Endothelial cell (in vitro differentiated cells): ENCODE measurements around the gene COPG2. TPM values are rescaled to one million over a fixed set of nuclear protein-coding genes. Genes with fewer than 3 reads are reported as not detected.

ENCODE experiments used
- DNase-seq: peaks from one replicate; pipeline ENCODE4 v3.0.0; 2021; ENCODE audit warnings: low spot score
- H3K27ac Mint-ChIP-seq: one replicate; pipeline ENCODE4 v1.8.0; 2021; ENCODE audit warnings: mixed read lengths, inconsistent platforms; ENCODE audit not compliant: unreplicated experiment
- H3K27me3 Mint-ChIP-seq: one replicate; pipeline ENCODE4 v1.8.0; 2021; ENCODE audit warnings: mild to moderate bottlenecking, moderate library complexity, mixed read lengths, inconsistent platforms; ENCODE audit not compliant: unreplicated experiment
- H3K36me3 Mint-ChIP-seq: one replicate; pipeline ENCODE4 v1.8.0; 2021; ENCODE audit warnings: mild to moderate bottlenecking, low read depth, mixed read lengths, inconsistent platforms; ENCODE audit not compliant: unreplicated experiment
- H3K4me1 Mint-ChIP-seq: one replicate; pipeline ENCODE4 v1.8.0; 2021; ENCODE audit warnings: mild to moderate bottlenecking, mixed read lengths, inconsistent platforms; ENCODE audit not compliant: unreplicated experiment
- H3K4me3 Mint-ChIP-seq: one replicate; pipeline ENCODE4 v1.8.0; 2021; ENCODE audit warnings: mild to moderate bottlenecking, mixed read lengths, inconsistent platforms; ENCODE audit not compliant: unreplicated experiment
- H3K9me3 Mint-ChIP-seq: one replicate; pipeline ENCODE4 v1.8.0; 2021; ENCODE audit warnings: mixed read lengths, inconsistent platforms; ENCODE audit not compliant: unreplicated experiment
- CTCF ChIP-seq: fragments of 200-600 bp; sonication (generic); IDR thresholded peaks from one replicate; pipeline ENCODE4 v1.5.0; 2021; ENCODE audit warnings: antibody characterized with exemption; ENCODE audit not compliant: unreplicated experiment
- total RNA-seq: library from RNA; stranded (reverse); fragmentation: NEBNext Ultra II Directional; extraction: Animal tissue kit (Norgen Biotek cat#: 25700); gene quantifications from one replicate; pipeline ENCODE4 v1.2.1, GENCODE V29; 2021; ENCODE audit not compliant: unreplicated experiment

Gene COPG2
- total RNA-seq, 1 donor from 2014 or later = 40.0 TPM

- no peak overlapping the region for H3K4me3 Mint-ChIP-seq
- DNase-seq = no peak
- H3K27ac Mint-ChIP-seq = no peak overlapping the region
- TF ChIP-seq CTCF = no peak
- no peaks in the 10 kb centered on the region for H3K9me3 Mint-ChIP-seq
- H3K27me3 Mint-ChIP-seq = no peaks in the 10 kb centered on the region
- H3K36me3 Mint-ChIP-seq = peaks cover 24% of the 10 kb centered on the region
- no peaks in the 10 kb centered on the region for H3K4me1 Mint-ChIP-seq
These were observed 17.9 kb downstream of the COPG2 start for GRCh38 chr7:130650611-130651120.

DNA sequence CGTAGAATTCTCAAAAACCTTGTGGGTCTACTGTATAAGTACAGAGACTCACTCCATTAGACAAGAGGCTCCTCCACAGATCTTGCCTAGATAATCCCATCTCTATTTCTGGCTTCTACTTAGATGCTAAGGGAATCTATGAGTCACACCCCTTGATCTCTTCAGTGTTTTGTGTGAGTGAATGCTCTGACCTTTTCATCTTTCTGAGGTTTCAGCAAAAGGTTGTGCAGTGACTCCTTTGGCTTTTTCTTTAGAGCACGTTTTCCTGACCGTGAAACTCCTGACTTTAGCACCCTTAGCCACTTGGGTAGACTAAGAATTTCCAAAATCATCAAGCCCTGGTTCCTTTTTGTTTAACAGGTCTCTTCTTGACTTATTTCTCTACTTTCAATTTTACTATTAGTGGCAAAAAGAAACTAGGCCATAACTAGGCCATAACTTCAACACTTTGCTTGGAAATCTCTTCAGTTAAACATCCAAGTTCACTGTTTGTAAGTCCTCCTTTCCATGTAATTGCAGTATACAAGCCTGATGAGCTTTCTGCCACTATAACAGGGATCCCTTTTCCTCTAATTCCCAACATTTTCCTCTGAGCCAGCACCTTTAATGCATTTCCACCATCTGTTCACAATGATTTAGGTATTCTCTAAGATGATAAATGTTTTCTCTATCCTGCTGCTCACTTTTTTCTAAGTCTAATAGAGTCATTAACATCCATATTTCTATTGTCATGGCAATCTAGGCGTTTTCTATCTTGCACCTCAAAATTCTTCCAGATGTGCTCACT, 19.4 kb downstream of the COPG2 start:
- H3K27ac Mint-ChIP-seq = no peak overlapping the region
- DNase-seq = no peak
- TF ChIP-seq CTCF = no peak
- no peak overlapping the region for H3K4me3 Mint-ChIP-seq
- H3K4me1 Mint-ChIP-seq = no peaks in the 10 kb centered on the region
- peaks cover 27% of the 10 kb centered on the region for H3K36me3 Mint-ChIP-seq
- no peaks in the 10 kb centered on the region for H3K9me3 Mint-ChIP-seq
- H3K27me3 Mint-ChIP-seq = no peaks in the 10 kb centered on the region

DNA sequence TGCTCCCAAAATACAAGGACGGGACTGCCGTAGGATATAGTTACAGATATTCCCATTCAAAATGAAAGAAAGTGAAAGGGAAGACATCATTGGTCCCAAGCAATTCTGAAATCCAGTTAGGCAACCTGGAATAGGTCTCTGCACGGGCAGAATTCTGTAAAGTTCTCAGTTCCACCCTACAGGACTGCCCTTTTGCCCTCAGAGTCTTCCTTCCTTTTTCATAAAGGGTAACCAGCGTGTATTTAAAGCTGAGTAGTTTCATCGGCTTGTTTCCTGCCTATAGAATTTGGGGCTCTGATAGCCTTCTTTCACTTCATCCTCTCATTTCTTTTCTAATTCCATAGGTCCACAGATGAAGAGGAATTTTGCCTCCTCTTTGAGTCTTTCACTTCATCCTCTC, 20.0 kb downstream of the COPG2 start:
- Mint-ChIP-seq H3K9me3 (no peaks in the 10 kb centered on the region), H3K27me3 (no peaks in the 10 kb centered on the region), H3K27ac (no peak overlapping the region), H3K36me3 (peaks cover 27% of the 10 kb centered on the region), H3K4me3 (no peak overlapping the region), H3K4me1 (no peaks in the 10 kb centered on the region)
- no peak for DNase-seq
- no peak for TF ChIP-seq CTCF

DNA sequence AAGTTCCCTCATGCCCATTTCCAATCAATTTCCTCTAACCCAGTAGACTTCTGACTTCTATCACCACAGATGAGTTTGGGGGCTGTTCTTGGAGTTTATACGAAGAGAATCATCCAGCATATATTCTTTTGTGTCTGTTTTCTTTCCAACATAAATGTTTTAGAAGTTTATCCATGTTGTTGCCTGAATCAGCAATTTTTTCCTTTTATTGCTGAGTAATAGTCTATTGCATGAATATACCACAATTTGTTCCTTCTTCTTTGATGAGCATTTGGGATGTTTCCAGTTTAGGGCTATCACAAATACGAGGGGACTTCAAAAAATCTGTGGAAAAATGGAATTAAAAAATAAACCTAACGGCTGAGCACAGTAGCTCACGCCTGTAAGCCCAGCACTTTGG, 26.2 kb downstream of the COPG2 start:
- H3K27me3 Mint-ChIP-seq = no peaks in the 10 kb centered on the region

More for the DNA sequence above, 26.2 kb downstream of the COPG2 start:
- no peak for DNase-seq
- Mint-ChIP-seq H3K9me3 (peaks cover 3% of the 10 kb centered on the region), H3K27ac (no peak overlapping the region), H3K4me3 (no peak overlapping the region), H3K4me1 (no peaks in the 10 kb centered on the region), H3K36me3 (peaks cover 35% of the 10 kb centered on the region)
- no peak for TF ChIP-seq CTCF
